HepG2 (cell line): ENCODE data around the gene RPTN.
"Not testable (repeated sequence)": the region's sequence is repeated elsewhere in the genome, so short reads cannot be mapped to it uniquely, and the experiment has no call there.

ENCODE experiments used
- CREM ChIP-seq, 2 experiments: sonication (generic) in 1 of 2; formaldehyde crosslinking in 1 of 2; IDR thresholded peaks; 2 replicates each; pipeline versions ENCODE4 v1.4.0 to v1.6.1; 2016 to 2020; ENCODE audit warnings: antibody characterized with exemption in 1 of 2, mild to moderate bottlenecking in 1 of 2, missing genetic modification reagents in 1 of 2
- E2F5 ChIP-seq: sonication (generic); formaldehyde crosslinking; conservative IDR thresholded peaks from 2 replicates; pipeline ENCODE4 v1.4.0; 2020; ENCODE audit warnings: missing genetic modification reagents
- NFE2L2 ChIP-seq: fragments of 150-350 bp; IDR thresholded peaks from 2 replicates; pipeline ENCODE4 v1.6.1; 2014; ENCODE audit warnings: low read length
- PAF1 ChIP-seq: IDR thresholded peaks from 2 replicates; pipeline ENCODE4 v1.6.1; 2016; ENCODE audit warnings: missing genetic modification reagents, missing compliant biosample characterization
- SMAD3 ChIP-seq: sonication (generic); formaldehyde crosslinking; IDR thresholded peaks from 2 replicates; pipeline ENCODE4 v1.4.0; 2020; ENCODE audit warnings: missing genetic modification reagents
- SP1 ChIP-seq, 2 experiments: fragments of 450-650 bp in 1 of 2; sonication (generic) in 1 of 2; formaldehyde crosslinking in 1 of 2; IDR thresholded peaks; 2 replicates each; pipeline versions ENCODE4 v1.4.0 to v1.6.1; 2016 to 2020; ENCODE audit warnings: missing genetic modification reagents in 1 of 2
- TCF7L2 ChIP-seq: IDR thresholded peaks from 2 replicates; pipeline ENCODE4 v1.6.1; 2011; ENCODE audit warnings: mild to moderate bottlenecking, low read depth, low read length, moderate library complexity
- TF ChIP-seq, protein P1 (sequence below), 2 experiments: sonication (generic) in 1 of 2; formaldehyde crosslinking in 1 of 2; IDR thresholded peaks; 2 replicates each; pipeline versions ENCODE4 v1.5.1 to v1.6.1; 2011 to 2020; ENCODE audit warnings: borderline replicate concordance in 1 of 2, low read depth in 1 of 2, low read length in 1 of 2, mild to moderate bottlenecking in 1 of 2, missing genetic modification reagents in 1 of 2, moderate library complexity in 1 of 2
- TF ChIP-seq, protein P2 (sequence below): sonication (generic); formaldehyde crosslinking; IDR thresholded peaks from 2 replicates; pipeline ENCODE4 v1.4.0; 2020; ENCODE audit warnings: missing genetic modification reagents
- TF ChIP-seq, protein P3 (sequence below): sonication (generic); formaldehyde crosslinking; IDR thresholded peaks from 2 replicates; pipeline ENCODE4 v1.5.0; 2020; ENCODE audit warnings: mild to moderate bottlenecking, missing genetic modification reagents, moderate library complexity
- TF ChIP-seq, protein P4 (sequence below): sonication (generic); formaldehyde crosslinking; conservative IDR thresholded peaks from 2 replicates; pipeline ENCODE4 v1.4.0; 2020; ENCODE audit warnings: missing genetic modification reagents

DNA sequence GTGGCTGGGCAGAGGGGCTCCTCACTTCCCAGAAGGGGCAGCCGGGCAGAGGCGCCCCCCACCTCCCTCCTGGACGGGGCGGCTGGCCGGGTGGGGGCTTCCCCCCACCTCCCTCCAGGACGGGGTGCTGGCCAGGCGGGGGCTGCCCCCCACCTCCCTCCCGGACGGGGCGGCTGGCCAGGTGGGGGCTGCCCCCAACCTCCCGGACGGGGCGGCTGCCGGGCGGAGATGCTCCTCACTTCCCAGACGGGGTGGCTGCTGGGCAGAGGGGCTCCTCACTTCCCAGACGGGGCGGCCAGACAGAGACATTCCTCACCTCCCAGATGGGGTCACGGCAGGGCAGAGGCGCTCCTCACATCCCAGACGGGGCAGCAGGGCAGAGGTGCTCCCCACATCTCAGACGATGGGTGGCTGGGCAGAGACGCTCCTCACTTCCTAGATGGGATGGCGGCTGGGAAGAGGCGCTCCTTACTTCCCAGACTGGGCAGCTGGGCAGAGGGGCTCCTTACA is 14.3 kb downstream of the RPTN start:
- TF ChIP-seq, protein P1, sequence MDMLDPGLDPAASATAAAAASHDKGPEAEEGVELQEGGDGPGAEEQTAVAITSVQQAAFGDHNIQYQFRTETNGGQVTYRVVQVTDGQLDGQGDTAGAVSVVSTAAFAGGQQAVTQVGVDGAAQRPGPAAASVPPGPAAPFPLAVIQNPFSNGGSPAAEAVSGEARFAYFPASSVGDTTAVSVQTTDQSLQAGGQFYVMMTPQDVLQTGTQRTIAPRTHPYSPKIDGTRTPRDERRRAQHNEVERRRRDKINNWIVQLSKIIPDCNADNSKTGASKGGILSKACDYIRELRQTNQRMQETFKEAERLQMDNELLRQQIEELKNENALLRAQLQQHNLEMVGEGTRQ (IDR thresholded peaks at IDR 0.05; ENCODE audit: low read depth, low read length), result not testable (repeated sequence)
- TF ChIP-seq, protein P1 (CRISPR knock-in tag; IDR thresholded peaks at IDR 0.05; ENCODE audit: borderline replicate concordance), result not testable (repeated sequence)
- not testable (repeated sequence) for TF ChIP-seq E2F5 (CRISPR knock-in tag); SMAD3 (CRISPR knock-in tag); CREM (IDR thresholded peaks at IDR 0.05); CREM (CRISPR knock-in tag; IDR thresholded peaks at IDR 0.05); NFE2L2; PAF1 (CRISPR knock-in tag); TCF7L2; SP1 (IDR thresholded peaks at IDR 0.05); SP1 (CRISPR knock-in tag; IDR thresholded peaks at IDR 0.05)
- TF ChIP-seq, protein P2, sequence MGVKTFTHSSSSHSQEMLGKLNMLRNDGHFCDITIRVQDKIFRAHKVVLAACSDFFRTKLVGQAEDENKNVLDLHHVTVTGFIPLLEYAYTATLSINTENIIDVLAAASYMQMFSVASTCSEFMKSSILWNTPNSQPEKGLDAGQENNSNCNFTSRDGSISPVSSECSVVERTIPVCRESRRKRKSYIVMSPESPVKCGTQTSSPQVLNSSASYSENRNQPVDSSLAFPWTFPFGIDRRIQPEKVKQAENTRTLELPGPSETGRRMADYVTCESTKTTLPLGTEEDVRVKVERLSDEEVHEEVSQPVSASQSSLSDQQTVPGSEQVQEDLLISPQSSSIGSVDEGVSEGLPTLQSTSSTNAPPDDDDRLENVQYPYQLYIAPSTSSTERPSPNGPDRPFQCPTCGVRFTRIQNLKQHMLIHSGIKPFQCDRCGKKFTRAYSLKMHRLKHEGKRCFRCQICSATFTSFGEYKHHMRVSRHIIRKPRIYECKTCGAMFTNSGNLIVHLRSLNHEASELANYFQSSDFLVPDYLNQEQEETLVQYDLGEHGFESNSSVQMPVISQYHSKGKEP, result not testable (repeated sequence)
- TF ChIP-seq, protein P3, sequence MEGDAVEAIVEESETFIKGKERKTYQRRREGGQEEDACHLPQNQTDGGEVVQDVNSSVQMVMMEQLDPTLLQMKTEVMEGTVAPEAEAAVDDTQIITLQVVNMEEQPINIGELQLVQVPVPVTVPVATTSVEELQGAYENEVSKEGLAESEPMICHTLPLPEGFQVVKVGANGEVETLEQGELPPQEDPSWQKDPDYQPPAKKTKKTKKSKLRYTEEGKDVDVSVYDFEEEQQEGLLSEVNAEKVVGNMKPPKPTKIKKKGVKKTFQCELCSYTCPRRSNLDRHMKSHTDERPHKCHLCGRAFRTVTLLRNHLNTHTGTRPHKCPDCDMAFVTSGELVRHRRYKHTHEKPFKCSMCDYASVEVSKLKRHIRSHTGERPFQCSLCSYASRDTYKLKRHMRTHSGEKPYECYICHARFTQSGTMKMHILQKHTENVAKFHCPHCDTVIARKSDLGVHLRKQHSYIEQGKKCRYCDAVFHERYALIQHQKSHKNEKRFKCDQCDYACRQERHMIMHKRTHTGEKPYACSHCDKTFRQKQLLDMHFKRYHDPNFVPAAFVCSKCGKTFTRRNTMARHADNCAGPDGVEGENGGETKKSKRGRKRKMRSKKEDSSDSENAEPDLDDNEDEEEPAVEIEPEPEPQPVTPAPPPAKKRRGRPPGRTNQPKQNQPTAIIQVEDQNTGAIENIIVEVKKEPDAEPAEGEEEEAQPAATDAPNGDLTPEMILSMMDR (CRISPR knock-in tag), result not testable (repeated sequence)
- TF ChIP-seq, protein P4, sequence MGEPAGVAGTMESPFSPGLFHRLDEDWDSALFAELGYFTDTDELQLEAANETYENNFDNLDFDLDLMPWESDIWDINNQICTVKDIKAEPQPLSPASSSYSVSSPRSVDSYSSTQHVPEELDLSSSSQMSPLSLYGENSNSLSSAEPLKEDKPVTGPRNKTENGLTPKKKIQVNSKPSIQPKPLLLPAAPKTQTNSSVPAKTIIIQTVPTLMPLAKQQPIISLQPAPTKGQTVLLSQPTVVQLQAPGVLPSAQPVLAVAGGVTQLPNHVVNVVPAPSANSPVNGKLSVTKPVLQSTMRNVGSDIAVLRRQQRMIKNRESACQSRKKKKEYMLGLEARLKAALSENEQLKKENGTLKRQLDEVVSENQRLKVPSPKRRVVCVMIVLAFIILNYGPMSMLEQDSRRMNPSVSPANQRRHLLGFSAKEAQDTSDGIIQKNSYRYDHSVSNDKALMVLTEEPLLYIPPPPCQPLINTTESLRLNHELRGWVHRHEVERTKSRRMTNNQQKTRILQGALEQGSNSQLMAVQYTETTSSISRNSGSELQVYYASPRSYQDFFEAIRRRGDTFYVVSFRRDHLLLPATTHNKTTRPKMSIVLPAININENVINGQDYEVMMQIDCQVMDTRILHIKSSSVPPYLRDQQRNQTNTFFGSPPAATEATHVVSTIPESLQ, result not testable (repeated sequence)
